HepG2 (cell line): ENCODE results near the gene GUCA1A. TPM values are rescaled to one million over a fixed set of nuclear protein-coding genes. Genes with fewer than 3 reads are reported as not detected.

Source experiments
- GABPB1 ChIP-seq: IDR thresholded peaks from 2 replicates; pipeline ENCODE4 v1.6.1; 2016; ENCODE audit warnings: mild to moderate bottlenecking, missing genetic modification reagents, moderate library complexity, missing compliant biosample characterization
- HDAC1 ChIP-seq: sonication (generic); formaldehyde crosslinking; IDR thresholded peaks from 2 replicates; pipeline ENCODE4 v1.5.1; 2020; ENCODE audit warnings: mild to moderate bottlenecking, missing genetic modification reagents
- JDP2 ChIP-seq: sonication (generic); formaldehyde crosslinking; IDR thresholded peaks from 2 replicates; pipeline ENCODE4 v1.8.1; 2022; ENCODE audit warnings: missing genetic modification reagents, borderline replicate concordance
- SRSF1 ChIP-seq: fragments of 200-400 bp; formaldehyde crosslinking; optimal IDR thresholded peaks from 2 replicates; pipeline ENCODE3; 2017; ENCODE audit warnings: mild to moderate bottlenecking, low read depth, low read length, moderate library complexity
- ZNF232 ChIP-seq: sonication (generic); formaldehyde crosslinking; IDR thresholded peaks from 2 replicates; pipeline ENCODE4 v1.4.0; 2020; ENCODE audit warnings: missing genetic modification reagents, borderline replicate concordance
- ZNF607 ChIP-seq: sonication (generic); formaldehyde crosslinking; IDR thresholded peaks from 2 replicates; pipeline ENCODE4 v1.5.1; 2020; ENCODE audit warnings: missing genetic modification reagents, mild to moderate bottlenecking, borderline replicate concordance
- polyA plus RNA-seq, 8 experiments: library from polyadenylated mRNA; depleted of rRNA in 3 of 8; stranded (reverse) in 7 of 8; unstranded in 1 of 8; fragments of >200 nt; fragmentation: Illumina TruSeq in 4 of 8; extraction: Trizol in 4 of 8; gene quantifications; 2 replicates each; pipeline versions ENCODE4 v1.2.1 to v1.2.3, GENCODE V29; 2011 to 2016; ENCODE audit warnings: low read depth in 4 of 8, missing spikeins in 1 of 8, mixed read lengths in 1 of 8; ENCODE audit not compliant: insufficient read depth in 1 of 8
- total RNA-seq, 5 experiments: library from RNA; depleted of rRNA; stranded (reverse); fragments of >200 nt; fragmentation: Illumina TruSeq; extraction: Trizol; gene quantifications; 2 replicates each; pipeline ENCODE4 v1.2.3, GENCODE V29; 2016; ENCODE audit warnings: low read depth in 1 of 5
- TF ChIP-seq, protein P1 (sequence below): sonication (generic); formaldehyde crosslinking; IDR thresholded peaks from 2 replicates; pipeline ENCODE4 v1.4.0; 2020; ENCODE audit warnings: mild to moderate bottlenecking, missing genetic modification reagents, borderline replicate concordance
- TF ChIP-seq, protein P2 (sequence below): sonication (generic); formaldehyde crosslinking; IDR thresholded peaks from one replicate; pipeline ENCODE4 v1.5.1; 2020; ENCODE audit warnings: mild to moderate bottlenecking, missing genetic modification reagents; ENCODE audit errors: not compliant biosample characterization
- TF ChIP-seq, protein P3 (sequence below): IDR thresholded peaks from 2 replicates; pipeline ENCODE4 v1.6.1; 2018; ENCODE audit warnings: missing genetic modification reagents, mild to moderate bottlenecking, missing compliant biosample characterization
- TF ChIP-seq, protein P4 (sequence below): sonication (generic); formaldehyde crosslinking; IDR thresholded peaks from 2 replicates; pipeline ENCODE4 v1.5.1; 2020; ENCODE audit warnings: mild to moderate bottlenecking, missing genetic modification reagents, moderate library complexity

Gene GUCA1A
- total and polyA plus RNA-seq, 2 of the 13 experiments (the other 11 are each of a cell fraction or from before 2014, with no cell fraction given): not detected

DNA sequence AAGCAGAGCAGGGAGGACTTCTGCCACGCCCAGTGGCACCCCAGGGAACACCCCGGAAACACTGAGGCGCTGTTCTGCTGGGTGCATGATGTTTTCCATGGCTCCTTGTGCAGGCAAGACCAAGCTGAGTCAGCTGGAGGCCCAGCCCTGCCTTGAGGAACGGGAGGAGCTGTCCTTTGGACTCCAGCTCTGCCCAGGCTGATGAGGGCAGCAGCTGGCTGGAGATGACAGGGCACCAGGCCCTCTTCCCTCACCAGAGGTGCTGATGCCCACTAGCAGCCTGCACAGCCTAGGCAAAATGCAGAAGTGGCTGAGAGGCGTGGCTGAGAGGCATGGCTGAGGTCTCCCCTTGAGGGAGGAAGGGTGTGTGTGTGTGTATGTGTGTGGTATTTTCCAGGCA, 33.1 kb upstream of the GUCA1A start (continued):
- TF ChIP-seq, protein P1, sequence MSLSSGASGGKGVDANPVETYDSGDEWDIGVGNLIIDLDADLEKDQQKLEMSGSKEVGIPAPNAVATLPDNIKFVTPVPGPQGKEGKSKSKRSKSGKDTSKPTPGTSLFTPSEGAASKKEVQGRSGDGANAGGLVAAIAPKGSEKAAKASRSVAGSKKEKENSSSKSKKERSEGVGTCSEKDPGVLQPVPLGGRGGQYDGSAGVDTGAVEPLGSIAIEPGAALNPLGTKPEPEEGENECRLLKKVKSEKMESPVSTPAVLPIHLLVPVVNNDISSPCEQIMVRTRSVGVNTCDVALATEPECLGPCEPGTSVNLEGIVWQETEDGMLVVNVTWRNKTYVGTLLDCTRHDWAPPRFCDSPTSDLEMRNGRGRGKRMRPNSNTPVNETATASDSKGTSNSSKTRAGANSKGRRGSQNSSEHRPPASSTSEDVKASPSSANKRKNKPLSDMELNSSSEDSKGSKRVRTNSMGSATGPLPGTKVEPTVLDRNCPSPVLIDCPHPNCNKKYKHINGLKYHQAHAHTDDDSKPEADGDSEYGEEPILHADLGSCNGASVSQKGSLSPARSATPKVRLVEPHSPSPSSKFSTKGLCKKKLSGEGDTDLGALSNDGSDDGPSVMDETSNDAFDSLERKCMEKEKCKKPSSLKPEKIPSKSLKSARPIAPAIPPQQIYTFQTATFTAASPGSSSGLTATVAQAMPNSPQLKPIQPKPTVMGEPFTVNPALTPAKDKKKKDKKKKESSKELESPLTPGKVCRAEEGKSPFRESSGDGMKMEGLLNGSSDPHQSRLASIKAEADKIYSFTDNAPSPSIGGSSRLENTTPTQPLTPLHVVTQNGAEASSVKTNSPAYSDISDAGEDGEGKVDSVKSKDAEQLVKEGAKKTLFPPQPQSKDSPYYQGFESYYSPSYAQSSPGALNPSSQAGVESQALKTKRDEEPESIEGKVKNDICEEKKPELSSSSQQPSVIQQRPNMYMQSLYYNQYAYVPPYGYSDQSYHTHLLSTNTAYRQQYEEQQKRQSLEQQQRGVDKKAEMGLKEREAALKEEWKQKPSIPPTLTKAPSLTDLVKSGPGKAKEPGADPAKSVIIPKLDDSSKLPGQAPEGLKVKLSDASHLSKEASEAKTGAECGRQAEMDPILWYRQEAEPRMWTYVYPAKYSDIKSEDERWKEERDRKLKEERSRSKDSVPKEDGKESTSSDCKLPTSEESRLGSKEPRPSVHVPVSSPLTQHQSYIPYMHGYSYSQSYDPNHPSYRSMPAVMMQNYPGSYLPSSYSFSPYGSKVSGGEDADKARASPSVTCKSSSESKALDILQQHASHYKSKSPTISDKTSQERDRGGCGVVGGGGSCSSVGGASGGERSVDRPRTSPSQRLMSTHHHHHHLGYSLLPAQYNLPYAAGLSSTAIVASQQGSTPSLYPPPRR (CRISPR knock-in tag): no peak
- TF ChIP-seq HDAC1 (CRISPR knock-in tag) (no peak), GABPB1 (CRISPR knock-in tag) (0 out of 2 replicates have a peak, but pooled peaks have one; percentile 16), JDP2 (CRISPR knock-in tag) (no peak), SRSF1 (no peak), ZNF232 (CRISPR knock-in tag) (no peak), ZNF607 (CRISPR knock-in tag) (no peak)
- TF ChIP-seq, protein P2, sequence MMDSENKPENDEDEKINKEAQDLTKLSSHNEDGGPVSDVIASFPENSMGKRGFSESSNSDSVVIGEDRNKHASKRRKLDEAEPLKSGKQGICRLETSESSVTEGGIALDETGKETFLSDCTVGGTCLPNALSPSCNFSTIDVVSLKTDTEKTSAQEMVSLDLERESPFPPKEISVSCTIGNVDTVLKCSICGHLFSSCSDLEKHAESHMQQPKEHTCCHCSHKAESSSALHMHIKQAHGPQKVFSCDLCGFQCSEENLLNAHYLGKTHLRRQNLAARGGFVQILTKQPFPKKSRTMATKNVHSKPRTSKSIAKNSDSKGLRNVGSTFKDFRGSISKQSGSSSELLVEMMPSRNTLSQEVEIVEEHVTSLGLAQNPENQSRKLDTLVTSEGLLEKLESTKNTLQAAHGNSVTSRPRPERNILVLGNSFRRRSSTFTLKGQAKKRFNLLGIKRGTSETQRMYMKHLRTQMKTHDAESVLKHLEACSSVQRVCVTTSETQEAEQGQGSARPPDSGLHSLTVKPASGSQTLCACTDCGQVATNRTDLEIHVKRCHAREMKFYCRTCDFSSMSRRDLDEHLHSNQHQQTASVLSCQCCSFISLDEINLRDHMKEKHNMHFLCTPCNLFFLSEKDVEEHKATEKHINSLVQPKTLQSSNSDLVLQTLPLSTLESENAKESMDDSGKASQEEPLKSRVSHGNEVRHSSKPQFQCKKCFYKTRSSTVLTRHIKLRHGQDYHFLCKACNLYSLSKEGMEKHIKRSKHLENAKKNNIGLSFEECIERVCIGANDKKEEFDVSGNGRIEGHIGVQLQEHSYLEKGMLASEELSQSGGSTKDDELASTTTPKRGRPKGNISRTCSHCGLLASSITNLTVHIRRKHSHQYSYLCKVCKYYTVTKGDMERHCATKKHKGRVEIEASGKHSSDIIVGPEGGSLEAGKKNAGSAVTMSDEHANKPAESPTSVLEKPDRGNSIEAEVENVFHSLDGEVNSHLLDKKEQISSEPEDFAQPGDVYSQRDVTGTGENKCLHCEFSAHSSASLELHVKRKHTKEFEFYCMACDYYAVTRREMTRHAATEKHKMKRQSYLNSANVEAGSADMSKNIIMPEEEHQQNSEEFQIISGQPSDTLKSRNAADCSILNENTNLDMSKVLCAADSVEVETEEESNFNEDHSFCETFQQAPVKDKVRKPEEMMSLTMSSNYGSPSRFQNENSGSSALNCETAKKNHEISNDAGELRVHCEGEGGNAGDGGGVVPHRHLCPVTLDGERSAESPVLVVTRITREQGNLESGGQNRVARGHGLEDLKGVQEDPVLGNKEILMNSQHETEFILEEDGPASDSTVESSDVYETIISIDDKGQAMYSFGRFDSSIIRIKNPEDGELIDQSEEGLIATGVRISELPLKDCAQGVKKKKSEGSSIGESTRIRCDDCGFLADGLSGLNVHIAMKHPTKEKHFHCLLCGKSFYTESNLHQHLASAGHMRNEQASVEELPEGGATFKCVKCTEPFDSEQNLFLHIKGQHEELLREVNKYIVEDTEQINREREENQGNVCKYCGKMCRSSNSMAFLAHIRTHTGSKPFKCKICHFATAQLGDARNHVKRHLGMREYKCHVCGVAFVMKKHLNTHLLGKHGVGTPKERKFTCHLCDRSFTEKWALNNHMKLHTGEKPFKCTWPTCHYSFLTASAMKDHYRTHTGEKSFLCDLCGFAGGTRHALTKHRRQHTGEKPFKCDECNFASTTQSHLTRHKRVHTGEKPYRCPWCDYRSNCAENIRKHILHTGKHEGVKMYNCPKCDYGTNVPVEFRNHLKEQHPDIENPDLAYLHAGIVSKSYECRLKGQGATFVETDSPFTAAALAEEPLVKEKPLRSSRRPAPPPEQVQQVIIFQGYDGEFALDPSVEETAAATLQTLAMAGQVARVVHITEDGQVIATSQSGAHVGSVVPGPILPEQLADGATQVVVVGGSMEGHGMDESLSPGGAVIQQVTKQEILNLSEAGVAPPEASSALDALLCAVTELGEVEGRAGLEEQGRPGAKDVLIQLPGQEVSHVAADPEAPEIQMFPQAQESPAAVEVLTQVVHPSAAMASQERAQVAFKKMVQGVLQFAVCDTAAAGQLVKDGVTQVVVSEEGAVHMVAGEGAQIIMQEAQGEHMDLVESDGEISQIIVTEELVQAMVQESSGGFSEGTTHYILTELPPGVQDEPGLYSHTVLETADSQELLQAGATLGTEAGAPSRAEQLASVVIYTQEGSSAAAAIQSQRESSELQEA (CRISPR knock-in tag): no peak
- TF ChIP-seq, protein P3, sequence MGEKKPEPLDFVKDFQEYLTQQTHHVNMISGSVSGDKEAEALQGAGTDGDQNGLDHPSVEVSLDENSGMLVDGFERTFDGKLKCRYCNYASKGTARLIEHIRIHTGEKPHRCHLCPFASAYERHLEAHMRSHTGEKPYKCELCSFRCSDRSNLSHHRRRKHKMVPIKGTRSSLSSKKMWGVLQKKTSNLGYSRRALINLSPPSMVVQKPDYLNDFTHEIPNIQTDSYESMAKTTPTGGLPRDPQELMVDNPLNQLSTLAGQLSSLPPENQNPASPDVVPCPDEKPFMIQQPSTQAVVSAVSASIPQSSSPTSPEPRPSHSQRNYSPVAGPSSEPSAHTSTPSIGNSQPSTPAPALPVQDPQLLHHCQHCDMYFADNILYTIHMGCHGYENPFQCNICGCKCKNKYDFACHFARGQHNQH (CRISPR knock-in tag): no peak
- TF ChIP-seq, protein P4, sequence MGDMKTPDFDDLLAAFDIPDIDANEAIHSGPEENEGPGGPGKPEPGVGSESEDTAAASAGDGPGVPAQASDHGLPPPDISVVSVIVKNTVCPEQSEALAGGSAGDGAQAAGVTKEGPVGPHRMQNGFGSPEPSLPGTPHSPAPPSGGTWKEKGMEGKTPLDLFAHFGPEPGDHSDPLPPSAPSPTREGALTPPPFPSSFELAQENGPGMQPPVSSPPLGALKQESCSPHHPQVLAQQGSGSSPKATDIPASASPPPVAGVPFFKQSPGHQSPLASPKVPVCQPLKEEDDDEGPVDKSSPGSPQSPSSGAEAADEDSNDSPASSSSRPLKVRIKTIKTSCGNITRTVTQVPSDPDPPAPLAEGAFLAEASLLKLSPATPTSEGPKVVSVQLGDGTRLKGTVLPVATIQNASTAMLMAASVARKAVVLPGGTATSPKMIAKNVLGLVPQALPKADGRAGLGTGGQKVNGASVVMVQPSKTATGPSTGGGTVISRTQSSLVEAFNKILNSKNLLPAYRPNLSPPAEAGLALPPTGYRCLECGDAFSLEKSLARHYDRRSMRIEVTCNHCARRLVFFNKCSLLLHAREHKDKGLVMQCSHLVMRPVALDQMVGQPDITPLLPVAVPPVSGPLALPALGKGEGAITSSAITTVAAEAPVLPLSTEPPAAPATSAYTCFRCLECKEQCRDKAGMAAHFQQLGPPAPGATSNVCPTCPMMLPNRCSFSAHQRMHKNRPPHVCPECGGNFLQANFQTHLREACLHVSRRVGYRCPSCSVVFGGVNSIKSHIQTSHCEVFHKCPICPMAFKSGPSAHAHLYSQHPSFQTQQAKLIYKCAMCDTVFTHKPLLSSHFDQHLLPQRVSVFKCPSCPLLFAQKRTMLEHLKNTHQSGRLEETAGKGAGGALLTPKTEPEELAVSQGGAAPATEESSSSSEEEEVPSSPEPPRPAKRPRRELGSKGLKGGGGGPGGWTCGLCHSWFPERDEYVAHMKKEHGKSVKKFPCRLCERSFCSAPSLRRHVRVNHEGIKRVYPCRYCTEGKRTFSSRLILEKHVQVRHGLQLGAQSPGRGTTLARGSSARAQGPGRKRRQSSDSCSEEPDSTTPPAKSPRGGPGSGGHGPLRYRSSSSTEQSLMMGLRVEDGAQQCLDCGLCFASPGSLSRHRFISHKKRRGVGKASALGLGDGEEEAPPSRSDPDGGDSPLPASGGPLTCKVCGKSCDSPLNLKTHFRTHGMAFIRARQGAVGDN (CRISPR knock-in tag): peak; percentile 25; the same call in 1 of the 2 replicates
